Loucy (cell line): Measurements from ENCODE around the gene STUM.

Source experiments
- H2AFZ ChIP-seq: fragments of 200-600 bp; sonication (generic); 2 replicates; pipeline ENCODE4 v1.6.0; 2016; ENCODE audit warnings: antibody characterized with exemption, mild to moderate bottlenecking, low read length, moderate library complexity
- H3F3A ChIP-seq: fragments of 200-600 bp; 2 replicates; pipeline ENCODE4 v1.6.0; 2016; ENCODE audit warnings: antibody characterized with exemption, low read depth, mild to moderate bottlenecking
- H3K27me3 ChIP-seq: fragments of 200-600 bp; sonication (generic); 2 replicates; pipeline ENCODE4 v1.6.1; 2014; ENCODE audit warnings: low read length, mild to moderate bottlenecking; ENCODE audit not compliant: insufficient read depth, poor library complexity, severe bottlenecking
- H3K36me3 ChIP-seq: fragments of 200-600 bp; sonication (generic); 2 replicates; pipeline ENCODE4 v1.6.1; 2016; ENCODE audit warnings: low read length; ENCODE audit not compliant: insufficient read depth
- H3K4me1 ChIP-seq: fragments of 200-600 bp; sonication (generic); 2 replicates; pipeline ENCODE4 v1.5.1; 2014; ENCODE audit warnings: low read length, mild to moderate bottlenecking; ENCODE audit not compliant: insufficient read depth, poor library complexity, severe bottlenecking
- H3K4me2 ChIP-seq: fragments of 200-600 bp; sonication (generic); 2 replicates; pipeline ENCODE4 v1.6.0; 2014; ENCODE audit warnings: antibody characterized with exemption, low read length, low read depth, mild to moderate bottlenecking; ENCODE audit not compliant: poor library complexity, severe bottlenecking
- H3K4me3 ChIP-seq: fragments of 200-600 bp; sonication (generic); 2 replicates; pipeline ENCODE4 v1.5.1; 2014; ENCODE audit warnings: low read length, mild to moderate bottlenecking, mixed read lengths; ENCODE audit not compliant: poor library complexity, severe bottlenecking
- H3K79me2 ChIP-seq: fragments of 200-600 bp; sonication (generic); 2 replicates; pipeline ENCODE4 v1.6.1; 2014; ENCODE audit warnings: low read length; ENCODE audit not compliant: insufficient read depth
- H3K9ac ChIP-seq: fragments of 200-600 bp; sonication (generic); 2 replicates; pipeline ENCODE4 v1.6.0; 2014; ENCODE audit warnings: mild to moderate bottlenecking, low read depth, low read length, moderate library complexity; ENCODE audit not compliant: poor library complexity, severe bottlenecking
- H3K9me2 ChIP-seq: fragments of 200-600 bp; sonication (generic); replicated peaks from 2 replicates; pipeline ENCODE4 v1.6.1; 2016; ENCODE audit warnings: low read depth, low read length, mixed read lengths
- H3K9me3 ChIP-seq: fragments of 200-600 bp; sonication (generic); 2 replicates; pipeline ENCODE4 v1.6.1; 2014; ENCODE audit warnings: mild to moderate bottlenecking, antibody characterized with exemption, low read length, low read depth; ENCODE audit not compliant: insufficient read depth
- H4K20me1 ChIP-seq: fragments of 200-600 bp; sonication (generic); 2 replicates; pipeline ENCODE4 v1.6.0; 2014; ENCODE audit warnings: antibody characterized with exemption, low read length, mild to moderate bottlenecking; ENCODE audit not compliant: insufficient read depth, poor library complexity, severe bottlenecking
- CTCF ChIP-seq: fragments of 200-600 bp; sonication (generic); conservative IDR thresholded peaks from 2 replicates; pipeline ENCODE4 v1.5.1; 2014; ENCODE audit warnings: mild to moderate bottlenecking, antibody characterized with exemption, low read length
- EZH2phosphoT487 ChIP-seq: fragments of 200-600 bp; IDR thresholded peaks from 2 replicates; pipeline ENCODE4 v1.6.1; 2018; ENCODE audit warnings: antibody characterized with exemption, mild to moderate bottlenecking, moderate library complexity, borderline replicate concordance

STUM gene

GRCh38 chr1:226519716-226520598 lies 28.6 kb upstream of the STUM start:
- Histone ChIP-seq H3K4me3 (no peak overlapping the region), H3K4me2 (no peak overlapping the region), H2AFZ (no peak overlapping the region), H3K9me3 (no peaks in the 10 kb centered on the region), H3K9ac (no peak overlapping the region), H3K36me3 (no peaks in the 10 kb centered on the region), H4K20me1 (no peaks in the 10 kb centered on the region), H3K27me3 (no peaks in the 10 kb centered on the region), H3F3A (no peaks in the 10 kb centered on the region), H3K9me2 (no peaks in the 10 kb centered on the region), H3K79me2 (no peaks in the 10 kb centered on the region), H3K4me1 (no peaks in the 10 kb centered on the region)
- no peak for TF ChIP-seq CTCF
- TF ChIP-seq EZH2phosphoT487 = no peak

- H3K9ac ChIP-seq = no peak overlapping the region
- H2AFZ ChIP-seq = no peak overlapping the region
- H3K27me3 ChIP-seq = no peaks in the 10 kb centered on the region
These were observed 27.8 kb upstream of the STUM start for GRCh38 chr1:226520640-226521355.

More at GRCh38 chr1:226520640-226521355, 27.8 kb upstream of the STUM start:
- TF ChIP-seq CTCF (no peak), EZH2phosphoT487 (no peak)
- Histone ChIP-seq H4K20me1 (no peaks in the 10 kb centered on the region), H3K4me2 (no peak overlapping the region), H3F3A (no peaks in the 10 kb centered on the region), H3K4me3 (no peak overlapping the region), H3K79me2 (no peaks in the 10 kb centered on the region), H3K9me2 (no peaks in the 10 kb centered on the region), H3K9me3 (no peaks in the 10 kb centered on the region), H3K36me3 (no peaks in the 10 kb centered on the region), H3K4me1 (no peaks in the 10 kb centered on the region)
